GDM1 (cell line): ENCODE measurements around the gene MAP7D1.
"Not testable (repeated sequence)": the region's sequence is repeated elsewhere in the genome, so short reads cannot be mapped to it uniquely, and the experiment has no call there.

Source experiments
- DNase-seq: peaks from one replicate; lab custom pipeline; 2025; lab: John Stamatoyannopoulos, UW

Gene MAP7D1

GRCh38 chr1:36168514-36168913 lies 12.6 kb downstream of the MAP7D1 start:
- no peak for DNase-seq

GRCh38 chr1:36170643-36171412 lies 14.9 kb downstream of the MAP7D1 start:
- no peak for DNase-seq

GRCh38 chr1:36172017-36172747 lies 16.2 kb downstream of the MAP7D1 start:
- no peak for DNase-seq

- DNase-seq, result no peak
Measured at GRCh38 chr1:36172983-36173382, 17.0 kb downstream of the MAP7D1 start.

- DNase-seq, result no peak
Measured at GRCh38 chr1:36174713-36175112, 18.8 kb downstream of the MAP7D1 start.

GRCh38 chr1:36175137-36176095 lies 19.5 kb downstream of the MAP7D1 start:
- DNase-seq, result no peak

GRCh38 chr1:36176106-36176949 lies 20.4 kb downstream of the MAP7D1 start:
- DNase-seq, result no peak

GRCh38 chr1:36177589-36178431 lies 21.9 kb downstream of the MAP7D1 start:
- no peak for DNase-seq

GRCh38 chr1:36178471-36179219 lies 22.7 kb downstream of the MAP7D1 start:
- DNase-seq, result no peak

- no peak for DNase-seq
Measured at GRCh38 chr1:36179220-36179600, 23.2 kb downstream of the MAP7D1 start.

GRCh38 chr1:36182734-36183133 lies 26.8 kb downstream of the MAP7D1 start:
- DNase-seq, result no peak

- no peak for DNase-seq
Measured at GRCh38 chr1:36183309-36183856, 27.4 kb downstream of the MAP7D1 start.

GRCh38 chr1:36187800-36188593 lies 32.0 kb downstream of the MAP7D1 start:
- peak; percentile 73 for DNase-seq

GRCh38 chr1:36196805-36197204 lies 40.8 kb downstream of the MAP7D1 start:
- not testable (repeated sequence) for DNase-seq

GRCh38 chr1:36198641-36199040 lies 42.7 kb downstream of the MAP7D1 start:
- DNase-seq, result no peak

- DNase-seq, result no peak
Measured at GRCh38 chr1:36199934-36200741, 44.2 kb downstream of the MAP7D1 start.

- no peak for DNase-seq
Measured at GRCh38 chr1:36203027-36203553, 47.1 kb downstream of the MAP7D1 start.
